Loucy (cell line): Measurements from ENCODE around the gene ADCY10.
A peak's percentile ranks its signal among the peaks of the same experiment; 100 is the strongest.

Source experiments
- H2AFZ ChIP-seq: fragments of 200-600 bp; sonication (generic); 2 replicates; pipeline ENCODE4 v1.6.0; 2016; ENCODE audit warnings: antibody characterized with exemption, mild to moderate bottlenecking, low read length, moderate library complexity
- H3F3A ChIP-seq: fragments of 200-600 bp; 2 replicates; pipeline ENCODE4 v1.6.0; 2016; ENCODE audit warnings: antibody characterized with exemption, low read depth, mild to moderate bottlenecking
- H3K27me3 ChIP-seq: fragments of 200-600 bp; sonication (generic); 2 replicates; pipeline ENCODE4 v1.6.1; 2014; ENCODE audit warnings: low read length, mild to moderate bottlenecking; ENCODE audit not compliant: insufficient read depth, poor library complexity, severe bottlenecking
- H3K36me3 ChIP-seq: fragments of 200-600 bp; sonication (generic); 2 replicates; pipeline ENCODE4 v1.6.1; 2016; ENCODE audit warnings: low read length; ENCODE audit not compliant: insufficient read depth
- H3K4me1 ChIP-seq: fragments of 200-600 bp; sonication (generic); 2 replicates; pipeline ENCODE4 v1.5.1; 2014; ENCODE audit warnings: low read length, mild to moderate bottlenecking; ENCODE audit not compliant: insufficient read depth, poor library complexity, severe bottlenecking
- H3K4me2 ChIP-seq: fragments of 200-600 bp; sonication (generic); 2 replicates; pipeline ENCODE4 v1.6.0; 2014; ENCODE audit warnings: antibody characterized with exemption, low read length, low read depth, mild to moderate bottlenecking; ENCODE audit not compliant: poor library complexity, severe bottlenecking
- H3K4me3 ChIP-seq: fragments of 200-600 bp; sonication (generic); 2 replicates; pipeline ENCODE4 v1.5.1; 2014; ENCODE audit warnings: low read length, mild to moderate bottlenecking, mixed read lengths; ENCODE audit not compliant: poor library complexity, severe bottlenecking
- H3K79me2 ChIP-seq: fragments of 200-600 bp; sonication (generic); 2 replicates; pipeline ENCODE4 v1.6.1; 2014; ENCODE audit warnings: low read length; ENCODE audit not compliant: insufficient read depth
- H3K9ac ChIP-seq: fragments of 200-600 bp; sonication (generic); 2 replicates; pipeline ENCODE4 v1.6.0; 2014; ENCODE audit warnings: mild to moderate bottlenecking, low read depth, low read length, moderate library complexity; ENCODE audit not compliant: poor library complexity, severe bottlenecking
- H3K9me2 ChIP-seq: fragments of 200-600 bp; sonication (generic); replicated peaks from 2 replicates; pipeline ENCODE4 v1.6.1; 2016; ENCODE audit warnings: low read depth, low read length, mixed read lengths
- H3K9me3 ChIP-seq: fragments of 200-600 bp; sonication (generic); 2 replicates; pipeline ENCODE4 v1.6.1; 2014; ENCODE audit warnings: mild to moderate bottlenecking, antibody characterized with exemption, low read length, low read depth; ENCODE audit not compliant: insufficient read depth
- H4K20me1 ChIP-seq: fragments of 200-600 bp; sonication (generic); 2 replicates; pipeline ENCODE4 v1.6.0; 2014; ENCODE audit warnings: antibody characterized with exemption, low read length, mild to moderate bottlenecking; ENCODE audit not compliant: insufficient read depth, poor library complexity, severe bottlenecking
- CTCF ChIP-seq: fragments of 200-600 bp; sonication (generic); conservative IDR thresholded peaks from 2 replicates; pipeline ENCODE4 v1.5.1; 2014; ENCODE audit warnings: mild to moderate bottlenecking, antibody characterized with exemption, low read length
- EZH2phosphoT487 ChIP-seq: fragments of 200-600 bp; IDR thresholded peaks from 2 replicates; pipeline ENCODE4 v1.6.1; 2018; ENCODE audit warnings: antibody characterized with exemption, mild to moderate bottlenecking, moderate library complexity, borderline replicate concordance

Gene ADCY10

GRCh38 chr1:167799747-167800146, 114.2 kb downstream of the ADCY10 start:
- TF ChIP-seq EZH2phosphoT487: no peak
- no peak for TF ChIP-seq CTCF
- peaks cover 29% of the 10 kb centered on the region for H3K4me1 ChIP-seq
- H2AFZ ChIP-seq: no peak overlapping the region
- H3K36me3 ChIP-seq: no peaks in the 10 kb centered on the region
- H3K79me2 ChIP-seq: no peaks in the 10 kb centered on the region
- H3K4me2 ChIP-seq: no peak overlapping the region
- no peaks in the 10 kb centered on the region for H3K27me3 ChIP-seq
- H3K4me3 ChIP-seq: no peak overlapping the region
- H3K9me2 ChIP-seq: no peaks in the 10 kb centered on the region
- H3F3A ChIP-seq: peaks cover 8% of the 10 kb centered on the region
- no peaks in the 10 kb centered on the region for H4K20me1 ChIP-seq
- no peak overlapping the region for H3K9ac ChIP-seq
- no peaks in the 10 kb centered on the region for H3K9me3 ChIP-seq

- H3K36me3 ChIP-seq: no peaks in the 10 kb centered on the region
- H3K4me2 ChIP-seq: no peak overlapping the region
- H2AFZ ChIP-seq: no peak overlapping the region
- no peaks in the 10 kb centered on the region for H3K27me3 ChIP-seq
- H3K4me1 ChIP-seq: peaks cover 21% of the 10 kb centered on the region
- H4K20me1 ChIP-seq: no peaks in the 10 kb centered on the region
- H3K79me2 ChIP-seq: no peaks in the 10 kb centered on the region
- H3F3A ChIP-seq: peaks cover under 1% of the 10 kb centered on the region
- no peak overlapping the region for H3K9ac ChIP-seq
- no peaks in the 10 kb centered on the region for H3K9me2 ChIP-seq
- TF ChIP-seq EZH2phosphoT487 (no peak), CTCF (no peak)
- H3K9me3 ChIP-seq: no peaks in the 10 kb centered on the region
- H3K4me3 ChIP-seq: no peak overlapping the region
These were observed 115.0 kb downstream of the ADCY10 start for GRCh38 chr1:167798952-167799351.

GRCh38 chr1:167797015-167797414, 116.9 kb downstream of the ADCY10 start:
- H3K4me2 ChIP-seq: peak overlapping the region; percentile 49

More at GRCh38 chr1:167797015-167797414, 116.9 kb downstream of the ADCY10 start:
- no peaks in the 10 kb centered on the region for H3K9me3 ChIP-seq
- no peaks in the 10 kb centered on the region for H4K20me1 ChIP-seq
- H3K4me3 ChIP-seq: peak overlapping the region; percentile 18
- peak overlapping the region; percentile 19 for H3K9ac ChIP-seq
- TF ChIP-seq EZH2phosphoT487 (no peak), CTCF (no peak)
- H3K9me2 ChIP-seq: no peaks in the 10 kb centered on the region
- H3K79me2 ChIP-seq: no peaks in the 10 kb centered on the region
- no peak overlapping the region for H2AFZ ChIP-seq
- peaks cover 19% of the 10 kb centered on the region for H3K4me1 ChIP-seq
- no peaks in the 10 kb centered on the region for H3K27me3 ChIP-seq
- no peaks in the 10 kb centered on the region for H3F3A ChIP-seq
- H3K36me3 ChIP-seq: no peaks in the 10 kb centered on the region
